ENCODE data around the gene TMEM50B.
"Not testable (repeated sequence)": the region's sequence is repeated elsewhere in the genome, so short reads cannot be mapped to it uniquely, and the experiment has no call there.

Gene TMEM50B

GRCh38 chr21:33470701-33471100 lies 9.1 kb downstream of the TMEM50B start:
- no peaks in the 10 kb centered on the region for H3K4me1 ChIP-seq (ENCODE audit: control insufficient read depth, insufficient read depth, low read length)
- H3K4me3 ChIP-seq (ENCODE audit: low read length): no peak overlapping the region
- no peaks in the 10 kb centered on the region for H3K27me3 ChIP-seq (ENCODE audit: control insufficient read depth, insufficient read depth, low read length)
- no peaks in the 10 kb centered on the region for H3K9me3 ChIP-seq (ENCODE audit: control insufficient read depth, low read length)
- H3K9ac ChIP-seq (ENCODE audit: low read length): no peak overlapping the region
- H3K36me3 ChIP-seq (ENCODE audit: control insufficient read depth, insufficient read depth, low read length): no peaks in the 10 kb centered on the region

GRCh38 chr21:33469183-33469582 lies 10.6 kb downstream of the TMEM50B start:
- H3K4me1 ChIP-seq (ENCODE audit: control insufficient read depth, insufficient read depth, low read length); H3K36me3 ChIP-seq (ENCODE audit: control insufficient read depth, insufficient read depth, low read length); H3K27me3 ChIP-seq (ENCODE audit: control insufficient read depth, insufficient read depth, low read length); H3K9me3 ChIP-seq (ENCODE audit: control insufficient read depth, low read length); H3K4me3 ChIP-seq (ENCODE audit: low read length); H3K9ac ChIP-seq (ENCODE audit: low read length): not testable (repeated sequence)

GRCh38 chr21:33461538-33462250 lies 18.1 kb downstream of the TMEM50B start:
- H3K9me3 ChIP-seq (ENCODE audit: control insufficient read depth, low read length): no peaks in the 10 kb centered on the region
- no peaks in the 10 kb centered on the region for H3K27me3 ChIP-seq (ENCODE audit: control insufficient read depth, insufficient read depth, low read length)
- H3K4me3 ChIP-seq (ENCODE audit: low read length): no peak overlapping the region
- no peaks in the 10 kb centered on the region for H3K36me3 ChIP-seq (ENCODE audit: control insufficient read depth, insufficient read depth, low read length)
- H3K9ac ChIP-seq (ENCODE audit: low read length): no peak overlapping the region
- H3K4me1 ChIP-seq (ENCODE audit: control insufficient read depth, insufficient read depth, low read length): no peaks in the 10 kb centered on the region

DNA sequence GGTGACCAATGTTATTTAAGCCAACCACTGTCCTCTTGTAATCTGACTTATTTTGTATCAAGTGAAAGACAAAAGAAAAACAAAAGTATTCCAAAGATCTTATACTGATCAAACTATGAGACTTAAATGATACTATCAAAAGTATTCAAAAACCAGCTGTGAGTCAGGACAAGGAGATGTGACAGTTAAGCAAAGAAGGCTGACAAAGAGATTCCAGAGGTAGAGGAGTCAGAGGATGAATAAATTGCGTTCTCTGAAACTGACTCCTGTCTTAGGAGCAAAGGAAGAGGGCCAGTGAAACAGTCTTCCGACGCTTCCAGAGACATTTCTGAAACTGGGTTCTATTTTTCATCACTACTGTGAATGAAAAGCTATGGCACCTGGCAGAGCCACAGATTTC lies 20.9 kb downstream of the TMEM50B start:
- Histone ChIP-seq H3K4me1 (ENCODE audit: control insufficient read depth, insufficient read depth, low read length) (no peaks in the 10 kb centered on the region), H3K9ac (ENCODE audit: low read length) (no peak overlapping the region), H3K36me3 (ENCODE audit: control insufficient read depth, insufficient read depth, low read length) (no peaks in the 10 kb centered on the region), H3K4me3 (ENCODE audit: low read length) (no peak overlapping the region), H3K9me3 (ENCODE audit: control insufficient read depth, low read length) (no peaks in the 10 kb centered on the region), H3K27me3 (ENCODE audit: control insufficient read depth, insufficient read depth, low read length) (no peaks in the 10 kb centered on the region)

DNA sequence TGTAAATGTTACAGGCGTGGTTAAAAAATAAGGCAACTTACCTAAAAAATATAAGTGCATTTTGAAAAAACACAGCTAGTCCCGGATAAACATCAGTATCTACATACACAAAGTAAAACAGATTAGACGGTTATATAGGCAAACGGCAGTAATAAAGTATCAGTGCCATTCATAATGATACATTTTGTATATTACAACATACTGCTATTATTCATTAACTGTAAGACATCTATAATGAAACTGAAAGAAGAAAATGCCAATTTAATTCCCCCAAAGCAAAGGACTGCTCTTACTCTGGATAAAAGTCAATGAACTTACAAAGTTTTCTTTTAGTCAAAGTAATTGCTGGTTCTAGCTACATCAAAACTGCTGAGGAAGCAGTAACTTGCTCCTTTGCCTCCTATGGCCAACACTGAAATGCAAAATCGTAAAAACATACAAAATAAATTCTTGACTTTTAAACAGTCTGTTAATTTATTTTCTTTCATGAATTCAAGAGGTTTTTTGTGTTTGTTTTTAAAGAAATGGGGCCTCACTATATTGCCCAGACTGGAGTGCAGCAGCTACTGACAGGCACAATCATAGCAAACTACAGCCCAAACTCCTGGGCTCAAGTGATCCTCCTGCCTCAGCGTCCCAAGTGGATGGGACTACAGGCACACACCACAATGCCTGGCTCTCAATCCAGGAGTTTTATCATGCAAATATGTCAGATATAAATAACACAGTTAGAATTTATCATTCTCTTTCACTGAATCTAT lies 23.9 kb downstream of the TMEM50B start:
- no peak overlapping the region for H3K4me3 ChIP-seq (ENCODE audit: low read length)
- H3K4me1 ChIP-seq (ENCODE audit: control insufficient read depth, insufficient read depth, low read length): peaks cover 10% of the 10 kb centered on the region
- no peak overlapping the region for H3K9ac ChIP-seq (ENCODE audit: low read length)
- H3K36me3 ChIP-seq (ENCODE audit: control insufficient read depth, insufficient read depth, low read length): no peaks in the 10 kb centered on the region
- H3K27me3 ChIP-seq (ENCODE audit: control insufficient read depth, insufficient read depth, low read length): no peaks in the 10 kb centered on the region
- no peaks in the 10 kb centered on the region for H3K9me3 ChIP-seq (ENCODE audit: control insufficient read depth, low read length)

- peaks cover 10% of the 10 kb centered on the region for H3K4me1 ChIP-seq (ENCODE audit: control insufficient read depth, insufficient read depth, low read length)
- no peak overlapping the region for H3K4me3 ChIP-seq (ENCODE audit: low read length)
- no peaks in the 10 kb centered on the region for H3K36me3 ChIP-seq (ENCODE audit: control insufficient read depth, insufficient read depth, low read length)
- H3K27me3 ChIP-seq (ENCODE audit: control insufficient read depth, insufficient read depth, low read length): no peaks in the 10 kb centered on the region
- no peak overlapping the region for H3K9ac ChIP-seq (ENCODE audit: low read length)
- H3K9me3 ChIP-seq (ENCODE audit: control insufficient read depth, low read length): no peaks in the 10 kb centered on the region
Measured at GRCh38 chr21:33452362-33452761, 27.4 kb downstream of the TMEM50B start.

DNA sequence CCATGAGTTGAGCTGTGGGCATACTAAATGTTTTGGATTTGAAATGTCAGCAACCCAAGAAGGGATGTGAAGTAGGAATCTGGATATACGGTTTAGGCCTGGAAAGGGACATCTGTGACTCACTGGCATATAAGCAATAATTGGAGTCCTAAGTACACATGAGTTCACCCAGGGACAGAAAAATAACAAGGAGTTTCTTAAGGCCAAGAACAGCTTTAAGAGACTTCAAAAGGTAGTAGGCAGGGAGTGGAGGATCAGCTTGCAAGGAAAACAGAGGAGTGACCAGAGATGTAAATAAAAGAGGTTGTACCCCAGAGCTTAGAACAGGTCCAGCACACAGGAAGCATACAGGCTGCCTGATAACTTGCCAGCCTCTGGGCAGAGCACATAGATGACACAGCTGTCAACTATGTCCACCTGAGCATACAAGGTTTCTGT lies 28.1 kb downstream of the TMEM50B start:
- Histone ChIP-seq H3K9ac (ENCODE audit: low read length) (no peak overlapping the region), H3K4me1 (ENCODE audit: control insufficient read depth, insufficient read depth, low read length) (peaks cover 10% of the 10 kb centered on the region), H3K36me3 (ENCODE audit: control insufficient read depth, insufficient read depth, low read length) (no peaks in the 10 kb centered on the region), H3K9me3 (ENCODE audit: control insufficient read depth, low read length) (no peaks in the 10 kb centered on the region), H3K4me3 (ENCODE audit: low read length) (no peak overlapping the region), H3K27me3 (ENCODE audit: control insufficient read depth, insufficient read depth, low read length) (no peaks in the 10 kb centered on the region)

- Histone ChIP-seq H3K9me3 (ENCODE audit: control insufficient read depth, low read length) (no peaks in the 10 kb centered on the region), H3K4me3 (ENCODE audit: low read length) (no peak overlapping the region), H3K27me3 (ENCODE audit: control insufficient read depth, insufficient read depth, low read length) (no peaks in the 10 kb centered on the region), H3K36me3 (ENCODE audit: control insufficient read depth, insufficient read depth, low read length) (no peaks in the 10 kb centered on the region), H3K9ac (ENCODE audit: low read length) (no peak overlapping the region), H3K4me1 (ENCODE audit: control insufficient read depth, insufficient read depth, low read length) (peaks cover 10% of the 10 kb centered on the region)
Measured at GRCh38 chr21:33449616-33450015, 30.2 kb downstream of the TMEM50B start.

DNA sequence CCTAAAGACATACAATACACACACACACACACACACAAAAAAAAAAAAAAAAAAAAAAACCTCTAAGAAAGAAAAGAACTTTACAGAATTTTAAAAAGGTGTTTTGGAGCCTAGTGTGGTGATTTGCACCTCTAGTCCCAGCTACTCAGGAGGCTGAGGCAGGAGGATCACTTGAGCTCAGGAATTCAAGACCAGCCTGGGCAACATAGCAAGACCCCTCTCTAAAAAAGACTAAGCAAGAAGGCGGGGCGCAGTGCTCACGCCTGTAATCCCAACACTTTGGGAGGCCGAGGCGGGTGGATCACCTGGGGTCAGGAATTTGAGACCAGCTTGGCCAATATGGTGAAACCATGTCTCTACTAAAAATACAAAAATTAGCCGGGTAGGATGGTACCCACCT lies 33.2 kb downstream of the TMEM50B start:
- not testable (repeated sequence) for H3K36me3 ChIP-seq (ENCODE audit: control insufficient read depth, insufficient read depth, low read length); H3K9ac ChIP-seq (ENCODE audit: low read length)

GRCh38 chr21:33444499-33444898 lies 35.3 kb downstream of the TMEM50B start:
- no peak overlapping the region for H3K4me3 ChIP-seq (ENCODE audit: low read length)
- H3K4me1 ChIP-seq (ENCODE audit: control insufficient read depth, insufficient read depth, low read length): peaks cover 7% of the 10 kb centered on the region
- H3K27me3 ChIP-seq (ENCODE audit: control insufficient read depth, insufficient read depth, low read length): no peaks in the 10 kb centered on the region
- no peaks in the 10 kb centered on the region for H3K36me3 ChIP-seq (ENCODE audit: control insufficient read depth, insufficient read depth, low read length)
- no peaks in the 10 kb centered on the region for H3K9me3 ChIP-seq (ENCODE audit: control insufficient read depth, low read length)
- H3K9ac ChIP-seq (ENCODE audit: low read length): no peak overlapping the region

More for the DNA sequence above, 33.2 kb downstream of the TMEM50B start:
- not testable (repeated sequence) for H3K4me1 ChIP-seq (ENCODE audit: control insufficient read depth, insufficient read depth, low read length); H3K27me3 ChIP-seq (ENCODE audit: control insufficient read depth, insufficient read depth, low read length); H3K9me3 ChIP-seq (ENCODE audit: control insufficient read depth, low read length); H3K4me3 ChIP-seq (ENCODE audit: low read length)

GRCh38 chr21:33443194-33443593 lies 36.6 kb downstream of the TMEM50B start:
- no peaks in the 10 kb centered on the region for H3K9me3 ChIP-seq (ENCODE audit: control insufficient read depth, low read length)
- H3K27me3 ChIP-seq (ENCODE audit: control insufficient read depth, insufficient read depth, low read length): no peaks in the 10 kb centered on the region
- H3K9ac ChIP-seq (ENCODE audit: low read length): no peak overlapping the region
- peaks cover 7% of the 10 kb centered on the region for H3K4me1 ChIP-seq (ENCODE audit: control insufficient read depth, insufficient read depth, low read length)
- no peak overlapping the region for H3K4me3 ChIP-seq (ENCODE audit: low read length)
- no peaks in the 10 kb centered on the region for H3K36me3 ChIP-seq (ENCODE audit: control insufficient read depth, insufficient read depth, low read length)
